Brain microvascular endothelial cell (primary cell): ENCODE data around the gene TECPR1.
"Not testable (repeated sequence)": the region's sequence is repeated elsewhere in the genome, so short reads cannot be mapped to it uniquely, and the experiment has no call there.

ENCODE experiments used
- DNase-seq: peaks from one replicate; pipeline ENCODE4 v3.0.0-alpha.2; 2020
- H3K27ac ChIP-seq: fragments of 250-450 bp; sonication (Bioruptor Pico); 2 replicates; pipeline ENCODE4 v1.5.1; 2020; ENCODE audit warnings: mild to moderate bottlenecking, moderate library complexity
- H3K27me3 ChIP-seq: fragments of 250-450 bp; sonication (Bioruptor Pico); replicated peaks from 2 replicates; pipeline ENCODE4 v1.5.1; 2020; ENCODE audit warnings: mild to moderate bottlenecking
- H3K36me3 ChIP-seq: fragments of 250-450 bp; sonication (Bioruptor Pico); replicated peaks from 2 replicates; pipeline ENCODE4 v1.5.1; 2020; ENCODE audit warnings: mild to moderate bottlenecking
- H3K4me3 ChIP-seq: 2 replicates; pipeline ENCODE4 v1.5.1; 2011; ENCODE audit warnings: low read depth, mild to moderate bottlenecking, control low read depth, low read length, moderate library complexity
- in situ Hi-C: cut with HindIII; loops from 2 replicates; pipeline ENCODE4 v1.10.0; 2017; ENCODE audit warnings: low sequenced_read_pairs, low pct_ligation_motif_present
- TF ChIP-seq, protein P1 (sequence below): IDR thresholded peaks from 2 replicates; pipeline ENCODE4 v1.5.1; 2011; ENCODE audit warnings: low read depth, mild to moderate bottlenecking, moderate library complexity, low read length, control low read depth, inconsistent platforms; ENCODE audit errors: missing control alignments

Gene TECPR1

DNA sequence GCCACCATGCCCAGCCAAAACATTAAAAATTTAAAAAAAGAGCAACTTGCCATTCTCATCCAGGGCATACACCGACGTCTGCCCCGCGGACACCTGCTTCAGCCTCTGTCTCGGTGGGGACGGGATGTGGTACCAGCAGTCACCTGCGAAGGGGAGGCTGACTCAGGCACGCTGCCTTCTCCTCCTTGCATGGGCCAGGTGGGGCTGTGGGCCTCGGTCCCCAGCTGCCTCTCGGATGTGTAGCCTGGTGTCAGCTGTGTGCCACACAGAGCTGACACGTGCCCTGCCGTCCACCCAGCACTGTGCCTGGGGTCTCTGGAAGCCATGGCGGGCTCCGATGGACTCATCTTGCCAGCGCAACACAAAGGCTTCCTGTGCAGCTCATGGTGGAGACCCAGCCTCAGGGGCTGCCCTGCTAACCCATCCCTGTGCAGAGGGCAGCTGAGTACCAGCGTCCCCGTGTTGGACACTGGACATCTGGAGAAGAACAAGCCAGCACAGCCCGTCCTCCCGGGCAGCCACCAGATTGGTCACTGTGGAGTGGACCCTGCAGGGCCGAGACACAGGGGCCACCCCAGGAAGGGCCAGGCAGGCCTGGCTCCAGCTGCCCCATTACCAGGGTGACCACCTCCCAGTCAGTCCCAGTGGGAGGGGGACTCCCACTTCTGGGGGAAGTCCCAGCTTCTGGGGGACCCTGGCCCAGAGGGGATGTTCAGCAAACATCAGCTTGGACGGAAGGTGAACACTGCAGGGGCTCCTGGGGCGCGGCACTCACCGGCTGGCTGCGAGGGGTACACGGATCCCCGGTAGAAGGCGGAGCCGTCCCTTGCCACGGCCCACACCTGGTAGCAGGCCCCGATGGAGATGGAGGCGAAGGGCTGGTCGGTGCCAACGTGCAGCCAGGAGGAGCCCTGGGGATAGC is 30.2 kb downstream of the TECPR1 start:
- TF ChIP-seq, protein P1, sequence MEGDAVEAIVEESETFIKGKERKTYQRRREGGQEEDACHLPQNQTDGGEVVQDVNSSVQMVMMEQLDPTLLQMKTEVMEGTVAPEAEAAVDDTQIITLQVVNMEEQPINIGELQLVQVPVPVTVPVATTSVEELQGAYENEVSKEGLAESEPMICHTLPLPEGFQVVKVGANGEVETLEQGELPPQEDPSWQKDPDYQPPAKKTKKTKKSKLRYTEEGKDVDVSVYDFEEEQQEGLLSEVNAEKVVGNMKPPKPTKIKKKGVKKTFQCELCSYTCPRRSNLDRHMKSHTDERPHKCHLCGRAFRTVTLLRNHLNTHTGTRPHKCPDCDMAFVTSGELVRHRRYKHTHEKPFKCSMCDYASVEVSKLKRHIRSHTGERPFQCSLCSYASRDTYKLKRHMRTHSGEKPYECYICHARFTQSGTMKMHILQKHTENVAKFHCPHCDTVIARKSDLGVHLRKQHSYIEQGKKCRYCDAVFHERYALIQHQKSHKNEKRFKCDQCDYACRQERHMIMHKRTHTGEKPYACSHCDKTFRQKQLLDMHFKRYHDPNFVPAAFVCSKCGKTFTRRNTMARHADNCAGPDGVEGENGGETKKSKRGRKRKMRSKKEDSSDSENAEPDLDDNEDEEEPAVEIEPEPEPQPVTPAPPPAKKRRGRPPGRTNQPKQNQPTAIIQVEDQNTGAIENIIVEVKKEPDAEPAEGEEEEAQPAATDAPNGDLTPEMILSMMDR: no peak
- Histone ChIP-seq H3K27ac (no peak overlapping the region), H3K36me3 (no peaks in the 10 kb centered on the region), H3K27me3 (no peaks in the 10 kb centered on the region), H3K4me3 (no peak overlapping the region)
- in situ Hi-C loops: no loop called here
- no peak for DNase-seq

DNA sequence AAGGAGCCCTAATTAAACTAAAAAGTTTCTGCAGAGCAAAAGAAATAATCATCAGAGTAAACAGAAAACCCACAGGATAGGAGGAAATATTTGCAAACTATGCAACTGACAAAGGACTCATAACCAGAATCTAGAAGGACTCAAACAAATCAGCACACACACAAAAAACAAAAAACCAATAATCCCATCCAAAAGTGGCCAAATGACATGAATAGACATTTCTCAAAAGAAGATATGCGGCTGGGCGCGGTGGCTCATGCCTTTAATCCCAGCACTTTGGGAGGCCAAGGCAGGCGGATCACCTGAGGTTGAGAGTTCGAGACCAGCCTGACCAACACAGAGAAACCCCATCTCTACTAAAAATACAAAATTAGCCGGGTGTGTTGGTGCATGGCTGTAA is 32.6 kb downstream of the TECPR1 start:
- in situ Hi-C loops, H3K36me3 ChIP-seq, H3K27ac ChIP-seq, DNase-seq, H3K27me3 ChIP-seq, H3K4me3 ChIP-seq: not testable (repeated sequence)

DNA sequence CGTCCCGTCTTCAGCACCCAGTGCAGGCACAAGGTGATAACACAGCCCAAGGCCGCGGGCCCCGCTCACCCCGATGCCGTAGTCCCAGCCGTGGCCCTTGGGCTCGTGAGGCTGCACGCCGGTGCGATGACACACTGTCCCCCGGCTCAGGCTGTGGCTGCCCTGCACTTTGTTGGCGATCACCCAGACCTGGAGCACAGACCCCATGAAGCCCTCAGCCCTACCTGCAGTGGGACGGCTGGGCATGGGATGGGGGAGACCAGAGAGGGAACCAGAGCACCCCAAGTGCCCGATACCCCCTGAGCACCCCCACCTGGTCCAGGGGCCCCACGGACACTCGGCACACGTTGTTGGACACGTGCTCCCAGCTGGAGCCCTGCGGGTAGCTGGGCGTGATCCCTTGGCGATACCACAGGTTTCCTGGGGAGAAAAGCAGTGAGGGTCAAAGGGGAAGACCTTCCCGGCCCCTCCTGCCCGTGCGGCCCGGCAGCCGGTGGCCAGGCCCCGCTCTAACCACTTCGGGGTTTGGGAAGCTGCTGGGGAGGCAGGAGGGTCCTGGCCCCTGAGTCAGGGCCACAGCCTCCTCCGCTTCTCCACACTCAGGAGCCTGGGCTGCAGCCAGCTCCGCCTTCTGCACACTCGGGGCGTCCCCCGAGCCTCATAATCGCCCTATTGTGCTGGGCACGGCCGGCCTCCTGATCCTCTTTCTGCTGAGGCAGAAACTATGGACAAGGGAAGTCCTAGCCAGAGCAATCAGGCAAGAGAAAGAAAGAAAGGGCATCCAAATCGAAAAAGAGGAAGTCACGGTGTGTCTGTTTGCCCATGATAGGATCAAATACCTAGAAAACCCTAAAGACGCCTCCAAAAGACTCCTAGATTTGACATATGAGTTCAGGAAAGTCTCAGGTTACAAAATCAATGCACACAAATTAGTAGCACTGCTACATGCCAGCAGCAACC is 34.1 kb downstream of the TECPR1 start:
- no peak overlapping the region for H3K4me3 ChIP-seq
- TF ChIP-seq, protein P1: no peak
- in situ Hi-C loops: no loop called here
- DNase-seq: no peak
- no peak overlapping the region for H3K27ac ChIP-seq
- peaks cover 5% of the 10 kb centered on the region for H3K36me3 ChIP-seq
- H3K27me3 ChIP-seq: no peaks in the 10 kb centered on the region

DNA sequence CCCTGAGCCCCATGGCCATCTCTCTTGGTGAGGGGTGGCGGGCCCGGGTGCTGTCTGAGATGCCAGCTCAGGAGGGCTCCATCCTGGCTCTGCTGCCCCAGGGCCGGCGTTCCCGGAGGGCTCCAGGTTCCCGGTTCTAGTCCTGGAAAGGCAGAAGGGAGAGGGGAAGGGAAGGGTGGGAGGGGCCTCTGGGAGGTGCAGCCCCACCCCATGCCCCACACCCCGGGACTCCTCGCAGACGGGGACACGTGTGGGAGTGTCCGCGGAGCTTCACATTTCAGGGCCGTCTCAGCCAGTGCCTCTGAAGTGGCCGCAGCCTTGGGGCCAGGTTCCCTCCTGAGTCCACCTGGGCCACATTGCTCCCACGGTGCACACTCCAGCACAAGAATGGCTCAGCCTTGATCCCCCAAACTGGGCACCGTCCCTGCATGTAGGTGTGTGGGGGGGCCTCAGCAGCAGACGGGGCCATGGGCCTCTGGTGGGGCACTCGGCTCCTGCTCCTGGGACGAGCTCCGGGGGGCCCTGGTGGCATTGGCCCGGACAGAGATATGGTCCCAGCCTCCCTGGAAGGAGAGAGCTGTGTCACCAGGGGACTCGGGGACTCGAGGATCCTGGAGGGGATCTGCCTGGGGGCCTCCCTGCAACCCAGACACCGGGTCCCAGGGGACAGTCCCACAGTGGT is 35.0 kb downstream of the TECPR1 start:
- H3K27me3 ChIP-seq: no peaks in the 10 kb centered on the region
- peaks cover 5% of the 10 kb centered on the region for H3K36me3 ChIP-seq
- in situ Hi-C loops: no loop called here
- no peak overlapping the region for H3K4me3 ChIP-seq
- H3K27ac ChIP-seq: no peak overlapping the region
- TF ChIP-seq, protein P1: no peak
- no peak for DNase-seq

DNA sequence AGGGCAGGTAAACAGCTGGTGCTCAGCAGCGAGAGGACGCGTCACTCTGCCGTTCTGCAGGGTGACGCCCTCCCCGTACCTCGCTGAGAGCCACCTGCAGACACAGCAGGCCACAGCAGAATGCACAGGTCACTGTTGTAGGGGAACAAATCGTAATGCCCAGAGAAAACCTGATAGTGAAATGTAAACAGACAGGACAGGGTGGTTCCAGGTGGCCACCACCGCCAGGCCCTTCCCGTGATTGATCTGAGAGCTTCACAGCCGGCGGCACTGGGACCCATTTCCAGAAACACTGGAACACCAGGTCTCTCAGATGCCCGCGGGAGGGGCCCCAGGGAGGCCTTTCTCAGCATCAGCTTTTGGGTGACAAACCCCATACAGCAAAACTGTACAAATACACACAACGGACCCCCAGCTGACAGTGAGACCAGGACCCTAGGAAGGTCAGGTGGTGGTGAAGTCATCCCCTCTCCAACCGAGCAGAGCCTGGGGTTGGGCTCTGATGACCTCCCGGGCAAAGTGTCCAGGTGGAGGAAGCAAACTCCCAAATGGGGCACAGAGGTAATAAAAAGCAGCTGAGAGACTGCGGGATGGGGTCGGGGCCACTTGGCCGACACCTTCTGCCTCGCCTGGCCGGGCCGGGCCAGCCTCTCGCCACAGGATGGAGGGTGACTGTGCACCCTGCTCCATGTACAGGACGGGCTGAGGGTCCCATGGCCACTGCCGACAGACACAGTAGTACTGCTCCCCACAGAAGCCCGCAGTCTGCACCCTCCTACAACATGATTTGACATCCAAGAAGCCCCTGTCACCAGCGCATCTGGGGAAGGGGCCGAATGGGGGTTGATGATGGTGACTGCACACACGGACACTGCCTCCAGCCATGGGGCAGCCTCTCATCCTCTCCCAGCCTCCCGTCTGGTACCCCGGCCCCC is 36.2 kb downstream of the TECPR1 start:
- TF ChIP-seq, protein P1: no peak
- Histone ChIP-seq H3K27me3 (no peaks in the 10 kb centered on the region), H3K36me3 (peaks cover 5% of the 10 kb centered on the region), H3K4me3 (no peak overlapping the region), H3K27ac (no peak overlapping the region)
- no peak for DNase-seq
- in situ Hi-C loops: no loop called here
